NCI-H748 treated with DMSO at 0.1 percent for 48 hours (cell line): ENCODE data around the gene MIPOL1.
A peak's percentile ranks its signal among the peaks of the same experiment; 100 is the strongest.
"Not testable (repeated sequence)": the region's sequence is repeated elsewhere in the genome, so short reads cannot be mapped to it uniquely, and the experiment has no call there.

Experiments
- DNase-seq: peaks from one replicate; lab custom pipeline; 2025; lab: John Stamatoyannopoulos, UW

Gene MIPOL1

GRCh38 chr14:37187840-37188577 lies 9.7 kb upstream of the MIPOL1 start:
- DNase-seq, result not testable (repeated sequence)

- DNase-seq, result not testable (repeated sequence)
Observed at GRCh38 chr14:37189733-37190132, 8.0 kb upstream of the MIPOL1 start.

GRCh38 chr14:37194698-37195097 lies 3.0 kb upstream of the MIPOL1 start:
- no peak for DNase-seq

- no peak for DNase-seq
Observed at GRCh38 chr14:37195327-37195726, 2.4 kb upstream of the MIPOL1 start.

GRCh38 chr14:37196604-37197420 lies 925 bp upstream of the MIPOL1 start:
- no peak for DNase-seq

- DNase-seq, result no peak
Observed at GRCh38 chr14:37198273-37198598, 499 bp downstream of the MIPOL1 start.

- DNase-seq, result no peak
Observed at GRCh38 chr14:37198907-37199306, 1.2 kb downstream of the MIPOL1 start.

GRCh38 chr14:37201724-37202123 lies 4.0 kb downstream of the MIPOL1 start:
- no peak for DNase-seq

GRCh38 chr14:37202265-37202664 lies 4.5 kb downstream of the MIPOL1 start:
- DNase-seq, result no peak

- no peak for DNase-seq
Observed at GRCh38 chr14:37202812-37203211, 5.1 kb downstream of the MIPOL1 start.

- no peak for DNase-seq
Observed at GRCh38 chr14:37203423-37203822, 5.7 kb downstream of the MIPOL1 start.

GRCh38 chr14:37205623-37206605 lies 8.2 kb downstream of the MIPOL1 start:
- not testable (repeated sequence) for DNase-seq

GRCh38 chr14:37209617-37210016 lies 11.9 kb downstream of the MIPOL1 start:
- DNase-seq, result not testable (repeated sequence)

GRCh38 chr14:37210448-37210847 lies 12.7 kb downstream of the MIPOL1 start:
- DNase-seq, result no peak

GRCh38 chr14:37213016-37213415 lies 15.3 kb downstream of the MIPOL1 start:
- no peak for DNase-seq

- no peak for DNase-seq
Observed at GRCh38 chr14:37215345-37215744, 17.6 kb downstream of the MIPOL1 start.

GRCh38 chr14:37221073-37221472 lies 23.3 kb downstream of the MIPOL1 start:
- DNase-seq, result no peak

- DNase-seq, result no peak
Observed at GRCh38 chr14:37223947-37224474, 26.3 kb downstream of the MIPOL1 start.

GRCh38 chr14:37225668-37226067 lies 27.9 kb downstream of the MIPOL1 start:
- not testable (repeated sequence) for DNase-seq

GRCh38 chr14:37230551-37231194 lies 32.9 kb downstream of the MIPOL1 start:
- peak; percentile 59 for DNase-seq

GRCh38 chr14:37232907-37233481 lies 35.3 kb downstream of the MIPOL1 start:
- peak; percentile 65 for DNase-seq
